Activated naive CD4-positive, alpha-beta T cell (primary cell): Measurements from ENCODE around the gene DEFB125.
"Not testable (repeated sequence)": the region's sequence is repeated elsewhere in the genome, so short reads cannot be mapped to it uniquely, and the experiment has no call there.

Experiments used
- DNase-seq, 4 experiments: peaks; one replicate each; lab custom pipeline; 2025; lab: John Stamatoyannopoulos, UW

The DEFB125 gene

GRCh38 chr20:87401-87800 lies at the start of gene DEFB125:
Gene DEFB125 (plus strand): TSS chr20:87672. CDS start chr20:87710, 38 bp downstream.
- no peak for DNase-seq

- no peak for DNase-seq
Observed at GRCh38 chr20:60035-60918, 27.2 kb upstream of the DEFB125 start.

GRCh38 chr20:61230-61629 lies 26.2 kb upstream of the DEFB125 start:
- DNase-seq = no peak

- no peak for DNase-seq
Observed at GRCh38 chr20:61757-62156, 25.7 kb upstream of the DEFB125 start.

- DNase-seq = no peak
Observed at GRCh38 chr20:62487-62886, 25.0 kb upstream of the DEFB125 start.

- no peak for DNase-seq
Observed at GRCh38 chr20:64026-64603, 23.4 kb upstream of the DEFB125 start.

GRCh38 chr20:64766-65322 lies 22.6 kb upstream of the DEFB125 start:
- DNase-seq = no peak

GRCh38 chr20:77231-77630 lies 10.2 kb upstream of the DEFB125 start:
- DNase-seq = no peak

- DNase-seq = no peak
Observed at GRCh38 chr20:78338-78737, 9.1 kb upstream of the DEFB125 start.

- no peak for DNase-seq
Observed at GRCh38 chr20:79565-79964, 7.9 kb upstream of the DEFB125 start.

- no peak for DNase-seq
Observed at GRCh38 chr20:90651-91050, 3.2 kb downstream of the DEFB125 start.

GRCh38 chr20:93641-94040 lies 6.2 kb downstream of the DEFB125 start:
- DNase-seq = no peak

- DNase-seq = no peak
Observed at GRCh38 chr20:95215-95614, 7.7 kb downstream of the DEFB125 start.

GRCh38 chr20:97691-98090 lies 10.2 kb downstream of the DEFB125 start:
- DNase-seq = not testable (repeated sequence)

- DNase-seq = no peak
Observed at GRCh38 chr20:101975-102374, 14.5 kb downstream of the DEFB125 start.

GRCh38 chr20:103456-103855 lies 16.0 kb downstream of the DEFB125 start:
- DNase-seq = no peak

- DNase-seq = no peak
Observed at GRCh38 chr20:112396-112795, 24.9 kb downstream of the DEFB125 start.

GRCh38 chr20:117518-117917 lies 30.0 kb downstream of the DEFB125 start:
- no peak for DNase-seq

GRCh38 chr20:129786-130323 lies 42.4 kb downstream of the DEFB125 start:
- DNase-seq = not testable (repeated sequence)

- DNase-seq = no peak
Observed at GRCh38 chr20:137668-138490, 50.4 kb downstream of the DEFB125 start.

- DNase-seq = no peak
Observed at GRCh38 chr20:142290-142689, 54.8 kb downstream of the DEFB125 start, which contains the start of gene DEFB126. Gene DEFB126 (plus strand): TSS chr20:142590. CDS start chr20:142629, 39 bp downstream.

GRCh38 chr20:145877-146276 lies 58.4 kb downstream of the DEFB125 start:
- no peak for DNase-seq
